OCI-LY7 (cell line): ENCODE data around the gene ZFYVE28.

Experiments used
- EZH2phosphoT487 ChIP-seq: fragments of 200-600 bp; sonication (generic); IDR thresholded peaks from 2 replicates; pipeline ENCODE4 v1.6.1; 2018; ENCODE audit warnings: low read depth, borderline replicate concordance, mild to moderate bottlenecking, mixed run types, antibody characterized with exemption, low read length, moderate library complexity, mixed read lengths
- TF ChIP-seq, protein P1 (sequence below): fragments of 200-600 bp; sonication (generic); conservative IDR thresholded peaks from 2 replicates; pipeline ENCODE4 v1.5.1; 2014; ENCODE audit warnings: mild to moderate bottlenecking, antibody characterized with exemption, low read length, moderate library complexity, mixed read lengths

DNA sequence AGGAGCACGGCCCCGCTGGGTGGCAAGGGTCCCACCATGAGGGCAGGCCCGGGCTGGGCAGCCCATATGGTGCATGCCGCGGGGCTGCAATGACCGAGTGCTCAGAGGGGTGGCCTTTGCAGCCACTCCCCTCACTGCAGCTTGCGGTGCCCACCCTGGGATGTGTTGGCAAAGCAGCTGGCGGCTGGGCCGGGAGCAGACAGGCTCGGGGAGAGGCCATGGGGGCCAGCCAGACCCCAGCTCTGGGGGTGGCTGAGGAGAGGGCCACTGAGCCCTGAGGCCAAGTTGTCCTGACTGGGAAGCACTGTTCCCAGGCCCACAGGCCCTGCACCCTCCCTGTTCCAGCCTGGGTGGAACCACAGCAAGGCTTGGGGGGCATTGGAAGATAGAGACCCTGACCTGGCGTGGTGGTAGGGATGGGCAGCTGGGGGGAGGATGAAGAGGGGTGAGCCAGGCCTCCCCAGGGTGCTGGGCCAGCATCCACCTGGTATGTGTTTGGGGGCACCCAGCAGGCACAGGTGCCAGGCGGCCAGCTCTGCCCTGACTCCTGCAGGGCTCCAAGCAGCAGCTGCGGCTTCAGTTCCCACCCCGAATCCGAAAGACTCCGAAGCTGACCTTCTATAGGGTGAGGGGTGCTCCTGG lies 32.1 kb upstream of the ZFYVE28 start:
- TF ChIP-seq, protein P1, sequence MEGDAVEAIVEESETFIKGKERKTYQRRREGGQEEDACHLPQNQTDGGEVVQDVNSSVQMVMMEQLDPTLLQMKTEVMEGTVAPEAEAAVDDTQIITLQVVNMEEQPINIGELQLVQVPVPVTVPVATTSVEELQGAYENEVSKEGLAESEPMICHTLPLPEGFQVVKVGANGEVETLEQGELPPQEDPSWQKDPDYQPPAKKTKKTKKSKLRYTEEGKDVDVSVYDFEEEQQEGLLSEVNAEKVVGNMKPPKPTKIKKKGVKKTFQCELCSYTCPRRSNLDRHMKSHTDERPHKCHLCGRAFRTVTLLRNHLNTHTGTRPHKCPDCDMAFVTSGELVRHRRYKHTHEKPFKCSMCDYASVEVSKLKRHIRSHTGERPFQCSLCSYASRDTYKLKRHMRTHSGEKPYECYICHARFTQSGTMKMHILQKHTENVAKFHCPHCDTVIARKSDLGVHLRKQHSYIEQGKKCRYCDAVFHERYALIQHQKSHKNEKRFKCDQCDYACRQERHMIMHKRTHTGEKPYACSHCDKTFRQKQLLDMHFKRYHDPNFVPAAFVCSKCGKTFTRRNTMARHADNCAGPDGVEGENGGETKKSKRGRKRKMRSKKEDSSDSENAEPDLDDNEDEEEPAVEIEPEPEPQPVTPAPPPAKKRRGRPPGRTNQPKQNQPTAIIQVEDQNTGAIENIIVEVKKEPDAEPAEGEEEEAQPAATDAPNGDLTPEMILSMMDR: no peak
- TF ChIP-seq EZH2phosphoT487: no peak
